Hippocampal formation (tissue), 2 donors: Measurements from ENCODE around the gene MTOR.

Source experiments
- DNase-seq, 2 donors: peaks; one replicate each; lab custom pipeline; 2025; lab: John Stamatoyannopoulos, UW

Gene MTOR

GRCh38 chr1:11062965-11063401, 199.4 kb downstream of the MTOR start:
- DNase-seq, result no peak

GRCh38 chr1:11061652-11062365, 200.5 kb downstream of the MTOR start:
- DNase-seq, result no peak

DNA sequence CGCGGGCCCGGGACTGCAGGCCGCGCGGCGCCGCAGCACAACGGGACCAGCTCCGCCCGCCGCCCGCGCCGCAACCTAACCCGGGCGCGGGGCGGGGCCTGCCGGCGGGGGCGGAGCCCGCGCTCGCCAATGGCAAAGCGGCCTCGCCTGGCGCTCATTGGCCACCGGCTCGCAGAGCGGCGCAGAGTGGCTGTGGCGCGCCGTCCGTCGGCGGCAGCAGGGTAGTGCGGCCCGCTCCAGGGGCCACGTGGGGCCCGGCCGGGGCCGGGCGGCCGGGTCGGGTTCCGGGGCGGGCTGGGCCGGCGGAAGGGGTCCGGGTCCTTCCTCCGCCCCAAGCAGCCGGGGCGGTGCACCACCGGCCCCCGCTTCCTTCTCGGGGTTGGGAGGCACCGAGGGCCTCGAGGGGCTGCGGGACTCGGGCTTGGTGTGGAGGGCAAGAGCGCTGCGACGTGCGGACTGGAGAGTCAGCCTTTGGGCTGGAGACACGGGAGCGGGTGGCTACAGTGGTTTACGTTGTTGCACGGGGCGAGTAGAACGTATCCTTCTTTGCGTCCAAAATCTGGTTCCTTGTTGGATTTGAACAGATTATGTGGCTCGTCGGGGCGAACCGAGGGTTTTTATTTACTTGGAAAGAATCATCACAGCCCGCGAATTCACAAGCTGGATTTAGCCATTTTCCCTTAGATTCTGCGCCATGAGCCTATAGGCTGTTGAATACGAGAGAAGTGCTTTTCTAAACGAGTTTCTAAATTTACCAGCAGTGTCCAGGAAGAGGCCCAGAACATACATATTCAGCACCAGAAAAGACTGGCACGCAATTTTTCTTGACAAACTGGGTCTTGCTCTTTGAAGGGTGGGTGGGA, 202.2 kb downstream of the MTOR start, which contains the start of gene SRM:
Gene SRM (minus strand): TSS at position 51 of the 863 bp plus-strand sequence. CDS start 75 bp downstream, outside the sequence.
- peak; percentile 80 to 89 for DNase-seq

- DNase-seq, result no peak
Observed at GRCh38 chr1:11059155-11059967, 203.0 kb downstream of the MTOR start.

GRCh38 chr1:11058595-11059154, 203.7 kb downstream of the MTOR start:
- DNase-seq, result no peak

DNA sequence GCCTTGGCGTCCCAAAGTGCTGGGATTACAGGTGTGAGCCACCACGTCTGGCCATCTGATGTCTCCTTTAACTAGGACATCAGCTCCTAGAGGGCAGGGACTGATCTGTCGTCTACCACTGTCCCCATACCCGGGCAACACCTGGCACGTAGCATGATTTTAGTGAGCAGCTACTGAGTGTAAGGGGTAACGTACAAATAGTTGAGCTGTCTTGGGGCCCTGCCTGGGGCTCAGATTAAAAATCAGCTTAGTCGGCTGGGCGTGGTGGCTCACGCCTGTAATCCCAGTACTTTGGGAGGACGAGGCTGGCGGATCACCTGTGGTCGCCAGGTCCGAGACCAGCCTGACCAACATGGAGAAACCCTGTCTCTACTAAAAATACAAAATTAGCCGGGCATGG, 204.3 kb downstream of the MTOR start:
- DNase-seq, result no peak

DNA sequence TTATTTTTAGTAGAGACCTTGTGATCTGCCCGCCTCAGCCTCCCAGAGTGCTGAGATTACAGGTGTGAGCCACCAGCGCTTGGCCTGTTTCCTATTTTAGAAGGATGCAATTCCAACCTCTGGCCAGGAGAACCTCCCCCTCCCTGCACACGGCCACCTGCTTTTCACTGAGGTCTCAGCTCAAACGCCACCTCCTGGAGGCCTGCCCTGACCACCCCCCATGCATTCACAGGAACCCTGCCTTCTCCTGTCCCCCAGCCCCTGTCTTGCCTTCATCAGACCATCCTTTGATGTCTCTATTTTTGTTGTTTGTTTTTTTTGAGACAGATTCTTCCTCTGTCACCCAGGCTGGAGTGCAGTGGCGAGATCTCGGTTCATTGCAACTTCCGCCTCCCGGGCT, 204.9 kb downstream of the MTOR start:
- no peak for DNase-seq
